GM12878 (cell line): Measurements from ENCODE around the gene DYSF.

ENCODE experiments used
- CHD4 ChIP-seq: fragments of 200-600 bp; sonication (generic); IDR thresholded peaks from 2 replicates; pipeline ENCODE4 v1.6.1; 2016; ENCODE audit warnings: mild to moderate bottlenecking
- EZH2 ChIP-seq: IDR thresholded peaks from 2 replicates; pipeline ENCODE4 v1.6.1; 2012; ENCODE audit warnings: low read depth, mild to moderate bottlenecking, control low read depth, inconsistent platforms, low read length, borderline replicate concordance; ENCODE audit not compliant: control insufficient read depth
- HDAC2 ChIP-seq: fragments of 200-600 bp; sonication (generic); IDR thresholded peaks from 2 replicates; pipeline ENCODE4 v1.6.1; 2017
- POLR2A ChIP-seq: IDR thresholded peaks from 2 replicates; pipeline ENCODE4 v1.6.1; 2011; ENCODE audit warnings: low read depth, mild to moderate bottlenecking, low read length
- POLR2AphosphoS5 ChIP-seq: IDR thresholded peaks from 2 replicates; pipeline ENCODE4 v1.6.1; 2011; ENCODE audit warnings: mild to moderate bottlenecking, low read length, inconsistent platforms
- RFX5 ChIP-seq: IDR thresholded peaks from 2 replicates; pipeline ENCODE4 v1.6.1; 2011; ENCODE audit warnings: low read depth, low read length, improper control_type of control experiment
- SP1 ChIP-seq: IDR thresholded peaks from one replicate; pipeline ENCODE4 v1.6.1; 2011; ENCODE audit warnings: low read depth, low read length
- TF ChIP-seq, protein P1 (sequence below), 3 experiments: IDR thresholded peaks in 2 of 3; conservative IDR thresholded peaks in 1 of 3; 2 replicates each; pipeline ENCODE4 v1.5.1; 2011; ENCODE audit warnings: low read depth in 3 of 3, low read length in 3 of 3, mild to moderate bottlenecking in 3 of 3, control low read depth in 2 of 3, moderate library complexity in 2 of 3, inconsistent platforms in 1 of 3, mixed read lengths in 1 of 3; ENCODE audit not compliant: control insufficient read depth in 2 of 3, insufficient read depth in 1 of 3; ENCODE audit errors: extremely low read depth in 1 of 3

DNA sequence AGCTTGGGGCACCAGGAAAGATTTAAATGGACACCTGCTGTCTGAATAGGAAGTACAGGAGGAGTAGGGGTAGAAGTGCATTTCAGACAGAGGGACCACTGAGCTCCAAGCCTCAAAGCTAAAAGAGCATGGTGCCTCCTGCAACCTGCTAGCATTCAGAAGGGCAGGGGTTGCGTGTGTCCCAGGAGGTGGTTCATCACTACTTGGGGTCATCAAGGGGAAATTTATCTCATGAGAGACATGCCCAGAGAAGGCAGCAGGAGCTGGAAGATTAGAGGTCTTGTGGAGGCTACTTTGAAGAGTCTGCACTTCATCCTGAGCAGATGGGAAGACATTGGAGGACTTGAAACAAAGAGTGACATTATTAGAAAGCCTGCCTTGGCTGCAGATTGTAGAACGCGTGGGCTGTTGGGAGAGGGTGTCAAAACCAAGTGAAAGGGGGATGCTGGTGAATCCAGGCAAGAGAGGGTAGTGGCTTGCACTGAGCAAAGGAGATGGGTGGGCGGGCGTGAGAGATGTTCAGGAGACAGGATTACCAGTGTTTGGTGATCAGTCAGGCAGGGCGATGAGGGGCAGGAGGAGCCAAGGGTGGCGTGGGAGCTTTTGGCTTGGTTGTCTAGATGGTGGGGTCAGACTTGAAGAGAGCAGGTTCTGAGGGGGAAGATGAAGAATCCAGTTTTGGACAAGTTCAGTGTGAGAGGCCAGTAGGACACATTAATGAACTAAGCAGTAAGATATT, 154.0 kb downstream of the DYSF start:
- TF ChIP-seq SP1, result no peak
- TF ChIP-seq CHD4, result no peak
- no peak for TF ChIP-seq RFX5
- no peak for TF ChIP-seq HDAC2
- TF ChIP-seq EZH2, result no peak
- TF ChIP-seq, protein P1, sequence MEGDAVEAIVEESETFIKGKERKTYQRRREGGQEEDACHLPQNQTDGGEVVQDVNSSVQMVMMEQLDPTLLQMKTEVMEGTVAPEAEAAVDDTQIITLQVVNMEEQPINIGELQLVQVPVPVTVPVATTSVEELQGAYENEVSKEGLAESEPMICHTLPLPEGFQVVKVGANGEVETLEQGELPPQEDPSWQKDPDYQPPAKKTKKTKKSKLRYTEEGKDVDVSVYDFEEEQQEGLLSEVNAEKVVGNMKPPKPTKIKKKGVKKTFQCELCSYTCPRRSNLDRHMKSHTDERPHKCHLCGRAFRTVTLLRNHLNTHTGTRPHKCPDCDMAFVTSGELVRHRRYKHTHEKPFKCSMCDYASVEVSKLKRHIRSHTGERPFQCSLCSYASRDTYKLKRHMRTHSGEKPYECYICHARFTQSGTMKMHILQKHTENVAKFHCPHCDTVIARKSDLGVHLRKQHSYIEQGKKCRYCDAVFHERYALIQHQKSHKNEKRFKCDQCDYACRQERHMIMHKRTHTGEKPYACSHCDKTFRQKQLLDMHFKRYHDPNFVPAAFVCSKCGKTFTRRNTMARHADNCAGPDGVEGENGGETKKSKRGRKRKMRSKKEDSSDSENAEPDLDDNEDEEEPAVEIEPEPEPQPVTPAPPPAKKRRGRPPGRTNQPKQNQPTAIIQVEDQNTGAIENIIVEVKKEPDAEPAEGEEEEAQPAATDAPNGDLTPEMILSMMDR (IDR thresholded peaks at IDR 0.05 in 2 of 3, conservative IDR thresholded peaks at IDR 0.05 in 1 of 3; ENCODE audit: control insufficient read depth in 2 of 3, extremely low read depth in 1 of 3, insufficient read depth in 1 of 3, low read depth in 3 of 3, low read length in 3 of 3), result no peak
- TF ChIP-seq POLR2AphosphoS5, result no peak
- TF ChIP-seq POLR2A, result no peak
